A549 treated with Mapracorat at 1 μM for 4 hours (cell line): ENCODE measurements around the gene ZFYVE9. TPM values are rescaled to one million over a fixed set of nuclear protein-coding genes. Genes with fewer than 3 reads are reported as not detected.

ENCODE experiments used
- total RNA-seq: library from RNA; stranded (reverse); fragments of 200-300 nt; extraction: Qiagen RNA extraction; gene quantifications from 5 replicates; pipeline ENCODE4 v1.2.3, GENCODE V29; 2022

ZFYVE9 gene
- total RNA-seq = 6.8 to 8.6 TPM (median 8.1 TPM) in 5 replicates

GRCh38 chr1:52141513-52142219 is at the start of gene ZFYVE9:
Gene ZFYVE9, plus strand, starts transcription at chr1:52142089. Its CDS starts 91,118 bp downstream, at chr1:52233207.

GRCh38 chr1:52365746-52366516 is 224.0 kb downstream of the ZFYVE9 start, which contains the start of gene CC2D1B:
Gene CC2D1B, minus strand, starts transcription at chr1:52366205. Its CDS starts 1,585 bp downstream, at chr1:52364620.

Other genes with a start within 250 kb of the ZFYVE9 start
- 5.3 to 9.0 TPM (median 6.0 TPM) in 5 replicates for gene RAB3B, start 151.4 kb upstream of the ZFYVE9 start, total RNA-seq
- gene KTI12, start 108.3 kb upstream of the ZFYVE9 start, total RNA-seq = 16.2 to 20.6 TPM (median 17.8 TPM) in 5 replicates
- 35.1 to 41.4 TPM (median 36.4 TPM) in 5 replicates for gene TXNDC12, start 86.9 kb upstream of the ZFYVE9 start, total RNA-seq
- 29.0 to 40.2 TPM (median 30.3 TPM) in 5 replicates for gene BTF3L4, start 85.8 kb upstream of the ZFYVE9 start, total RNA-seq
- gene CC2D1B, start 224.1 kb downstream of the ZFYVE9 start, total RNA-seq = 15.9 to 20.0 TPM (median 19.0 TPM) in 5 replicates